Measurements from ENCODE around the gene ZBED6.
"Not testable (repeated sequence)": the region's sequence is repeated elsewhere in the genome, so short reads cannot be mapped to it uniquely, and the experiment has no call there.

The ZBED6 gene

DNA sequence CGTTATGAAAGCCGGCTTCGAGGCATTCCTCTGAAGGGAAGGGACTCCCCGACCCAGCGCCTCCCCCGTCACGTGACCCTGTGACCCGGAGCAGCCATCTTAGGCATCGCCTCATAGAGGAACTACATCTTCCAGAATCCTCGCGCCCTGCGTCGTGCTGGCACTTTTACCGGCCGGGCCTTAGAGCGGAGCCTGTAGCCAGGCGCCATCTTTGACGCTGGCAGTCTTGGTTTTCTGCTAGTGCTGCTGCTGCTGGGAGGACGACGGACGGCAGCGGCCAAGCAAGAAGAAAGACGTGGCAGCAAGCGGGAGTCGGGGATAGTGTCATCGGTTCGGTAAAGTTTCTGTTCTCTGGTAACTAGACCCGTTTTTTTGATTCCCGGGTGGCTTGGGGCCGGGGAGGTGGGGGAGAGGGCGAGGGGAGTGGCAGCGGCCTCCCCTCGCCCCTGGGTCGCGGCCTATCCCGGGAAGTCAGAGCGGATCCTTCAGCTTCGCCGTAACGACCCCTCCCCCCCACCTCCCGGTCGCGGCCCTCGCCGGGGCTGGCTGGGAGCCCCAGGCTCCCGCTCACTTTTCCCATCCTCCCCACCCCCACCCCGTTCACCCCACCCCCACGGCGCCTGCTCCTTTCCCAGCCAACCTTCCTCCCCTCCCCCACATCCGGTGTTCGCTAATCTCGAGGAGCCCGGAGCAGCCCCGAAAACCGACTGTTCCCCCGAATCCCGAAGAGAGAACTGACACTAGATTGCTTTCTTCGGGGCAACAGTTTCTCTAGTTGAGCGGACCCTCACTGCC is at the start of gene ZBED6, which contains the start of gene ZC3H11A:
Gene ZBED6, plus strand, starts transcription at position 183 of the 795 bp plus-strand sequence. CDS start 1,900 bp downstream, outside the sequence.
Gene ZC3H11A, plus strand, starts transcription at position 183 of the 795 bp plus-strand sequence. CDS start 21,448 bp downstream, outside the sequence.
- H3K4me3 ChIP-seq (ENCODE audit: low read length): peak within 1 kb of the TSS; percentile 85

GRCh38 chr1:203746281-203746680 is 49.1 kb upstream of the ZBED6 start:
- no peak for DNase-seq (ENCODE audit: low read depth)
- peaks cover 26% of the 10 kb centered on the region for H3K4me1 ChIP-seq (ENCODE audit: control insufficient read depth, insufficient read depth, low read length)
- H3K27me3 ChIP-seq (replicated peaks; ENCODE audit: control insufficient read depth, insufficient read depth, low read length): no peaks in the 10 kb centered on the region
- no peak overlapping the region for H3K4me3 ChIP-seq (ENCODE audit: low read length)
- no peaks in the 10 kb centered on the region for H3K9me3 ChIP-seq (ENCODE audit: control insufficient read depth, low read length)
- H3K9ac ChIP-seq (ENCODE audit: low read length): no peak overlapping the region
- peaks cover 7% of the 10 kb centered on the region for H3K36me3 ChIP-seq (ENCODE audit: control insufficient read depth, insufficient read depth, low read length, severe bottlenecking)

More for the DNA sequence above, at the start of gene ZBED6, which contains the start of gene ZC3H11A:
- Histone ChIP-seq H3K4me1 (ENCODE audit: control insufficient read depth, insufficient read depth, low read length) (peaks cover 44% of the 10 kb centered on the region), H3K27me3 (replicated peaks; ENCODE audit: control insufficient read depth, insufficient read depth, low read length) (no peaks in the 10 kb centered on the region), H3K9ac (ENCODE audit: low read length) (peak within 1 kb of the TSS; percentile 98), H3K9me3 (ENCODE audit: control insufficient read depth, low read length) (peaks cover 4% of the 10 kb centered on the region), H3K36me3 (ENCODE audit: control insufficient read depth, insufficient read depth, low read length, severe bottlenecking) (peaks cover 12% of the 10 kb centered on the region)
- peak; percentile 100 for DNase-seq (ENCODE audit: low read depth)

- no peaks in the 10 kb centered on the region for H3K4me1 ChIP-seq (ENCODE audit: control insufficient read depth, insufficient read depth, low read length)
- no peaks in the 10 kb centered on the region for H3K36me3 ChIP-seq (ENCODE audit: control insufficient read depth, insufficient read depth, low read length, severe bottlenecking)
- H3K27me3 ChIP-seq (replicated peaks; ENCODE audit: control insufficient read depth, insufficient read depth, low read length): no peaks in the 10 kb centered on the region
- DNase-seq (ENCODE audit: low read depth): peak; percentile 45
- no peaks in the 10 kb centered on the region for H3K9me3 ChIP-seq (ENCODE audit: control insufficient read depth, low read length)
- H3K9ac ChIP-seq (ENCODE audit: low read length): no peak overlapping the region
- no peak overlapping the region for H3K4me3 ChIP-seq (ENCODE audit: low read length)
These were observed 44.4 kb upstream of the ZBED6 start for GRCh38 chr1:203751051-203751450.

- DNase-seq (ENCODE audit: low read depth); H3K9ac ChIP-seq (ENCODE audit: low read length); H3K4me3 ChIP-seq (ENCODE audit: low read length): not testable (repeated sequence)
These were observed 43.6 kb upstream of the ZBED6 start for GRCh38 chr1:203751618-203752361.

GRCh38 chr1:203754455-203754864 is 41.0 kb upstream of the ZBED6 start:
- no peak overlapping the region for H3K9ac ChIP-seq (ENCODE audit: low read length)
- H3K36me3 ChIP-seq (ENCODE audit: control insufficient read depth, insufficient read depth, low read length, severe bottlenecking): no peaks in the 10 kb centered on the region
- H3K4me1 ChIP-seq (ENCODE audit: control insufficient read depth, insufficient read depth, low read length): no peaks in the 10 kb centered on the region
- no peak for DNase-seq (ENCODE audit: low read depth)
- no peaks in the 10 kb centered on the region for H3K9me3 ChIP-seq (ENCODE audit: control insufficient read depth, low read length)
- H3K27me3 ChIP-seq (replicated peaks; ENCODE audit: control insufficient read depth, insufficient read depth, low read length): no peaks in the 10 kb centered on the region
- no peak overlapping the region for H3K4me3 ChIP-seq (ENCODE audit: low read length)

More at GRCh38 chr1:203751618-203752361, 43.6 kb upstream of the ZBED6 start:
- H3K36me3 ChIP-seq (ENCODE audit: control insufficient read depth, insufficient read depth, low read length, severe bottlenecking); H3K9me3 ChIP-seq (ENCODE audit: control insufficient read depth, low read length); H3K4me1 ChIP-seq (ENCODE audit: control insufficient read depth, insufficient read depth, low read length); H3K27me3 ChIP-seq (replicated peaks; ENCODE audit: control insufficient read depth, insufficient read depth, low read length): not testable (repeated sequence)

- Histone ChIP-seq H3K4me3 (ENCODE audit: low read length) (no peak overlapping the region), H3K36me3 (ENCODE audit: control insufficient read depth, insufficient read depth, low read length, severe bottlenecking) (no peaks in the 10 kb centered on the region), H3K27me3 (replicated peaks; ENCODE audit: control insufficient read depth, insufficient read depth, low read length) (no peaks in the 10 kb centered on the region), H3K4me1 (ENCODE audit: control insufficient read depth, insufficient read depth, low read length) (no peaks in the 10 kb centered on the region), H3K9ac (ENCODE audit: low read length) (no peak overlapping the region), H3K9me3 (ENCODE audit: control insufficient read depth, low read length) (no peaks in the 10 kb centered on the region)
- no peak for DNase-seq (ENCODE audit: low read depth)
These were observed 39.4 kb upstream of the ZBED6 start for GRCh38 chr1:203756036-203756435.

- H3K9ac ChIP-seq (ENCODE audit: low read length); H3K4me3 ChIP-seq (ENCODE audit: low read length); H3K27me3 ChIP-seq (replicated peaks; ENCODE audit: control insufficient read depth, insufficient read depth, low read length); H3K36me3 ChIP-seq (ENCODE audit: control insufficient read depth, insufficient read depth, low read length, severe bottlenecking); H3K4me1 ChIP-seq (ENCODE audit: control insufficient read depth, insufficient read depth, low read length); H3K9me3 ChIP-seq (ENCODE audit: control insufficient read depth, low read length); DNase-seq (ENCODE audit: low read depth): not testable (repeated sequence)
These were observed 36.7 kb upstream of the ZBED6 start for GRCh38 chr1:203758749-203759148.

DNA sequence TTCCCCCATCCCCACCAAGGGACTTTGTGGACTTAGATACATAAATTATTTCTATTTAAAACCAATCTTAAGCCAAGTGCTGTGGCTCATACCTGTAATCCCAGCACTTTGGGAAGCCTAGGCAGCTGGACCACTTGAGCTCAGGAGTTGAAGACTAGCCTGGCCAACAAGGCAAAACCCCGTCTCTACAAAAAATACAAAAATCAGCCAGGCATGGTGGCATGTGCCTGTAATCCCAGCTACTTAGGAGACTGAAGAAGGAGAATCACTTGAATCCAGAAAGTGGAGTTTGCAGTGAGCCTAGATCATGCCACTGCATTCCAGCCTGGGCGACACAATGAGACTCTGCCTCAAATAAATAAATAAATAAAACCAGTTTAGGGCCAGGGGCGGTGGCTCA is 34.9 kb upstream of the ZBED6 start:
- no peaks in the 10 kb centered on the region for H3K27me3 ChIP-seq (replicated peaks; ENCODE audit: control insufficient read depth, insufficient read depth, low read length)
- no peaks in the 10 kb centered on the region for H3K36me3 ChIP-seq (ENCODE audit: control insufficient read depth, insufficient read depth, low read length, severe bottlenecking)
- DNase-seq (ENCODE audit: low read depth): no peak
- H3K9ac ChIP-seq (ENCODE audit: low read length): no peak overlapping the region
- no peaks in the 10 kb centered on the region for H3K9me3 ChIP-seq (ENCODE audit: control insufficient read depth, low read length)
- H3K4me1 ChIP-seq (ENCODE audit: control insufficient read depth, insufficient read depth, low read length): no peaks in the 10 kb centered on the region
- H3K4me3 ChIP-seq (ENCODE audit: low read length): no peak overlapping the region

DNA sequence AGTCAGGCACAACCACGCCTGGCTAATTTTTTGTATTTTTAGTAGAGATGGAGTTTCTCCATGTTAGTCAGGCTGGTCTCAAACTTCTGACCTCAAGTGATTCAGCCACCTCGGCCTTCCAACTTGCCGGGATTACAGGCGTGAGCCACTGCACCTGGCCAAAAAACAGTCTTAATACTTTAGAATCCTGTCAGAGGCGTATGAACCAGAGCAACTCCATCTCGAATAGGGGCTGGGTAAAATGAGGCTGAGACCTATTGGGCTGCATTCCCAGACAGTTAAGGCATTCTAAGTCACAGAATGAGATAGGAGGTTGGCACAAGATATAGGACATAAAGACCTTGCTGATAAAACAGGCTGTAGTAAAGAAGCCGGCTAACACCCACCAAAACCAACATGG is 33.5 kb upstream of the ZBED6 start:
- H3K9me3 ChIP-seq (ENCODE audit: control insufficient read depth, low read length); H3K4me3 ChIP-seq (ENCODE audit: low read length); DNase-seq (ENCODE audit: low read depth); H3K4me1 ChIP-seq (ENCODE audit: control insufficient read depth, insufficient read depth, low read length); H3K9ac ChIP-seq (ENCODE audit: low read length); H3K27me3 ChIP-seq (replicated peaks; ENCODE audit: control insufficient read depth, insufficient read depth, low read length); H3K36me3 ChIP-seq (ENCODE audit: control insufficient read depth, insufficient read depth, low read length, severe bottlenecking): not testable (repeated sequence)

GRCh38 chr1:203763505-203763904 is 31.9 kb upstream of the ZBED6 start:
- no peaks in the 10 kb centered on the region for H3K9me3 ChIP-seq (ENCODE audit: control insufficient read depth, low read length)
- no peak overlapping the region for H3K9ac ChIP-seq (ENCODE audit: low read length)
- no peak overlapping the region for H3K4me3 ChIP-seq (ENCODE audit: low read length)
- no peaks in the 10 kb centered on the region for H3K36me3 ChIP-seq (ENCODE audit: control insufficient read depth, insufficient read depth, low read length, severe bottlenecking)
- no peaks in the 10 kb centered on the region for H3K27me3 ChIP-seq (replicated peaks; ENCODE audit: control insufficient read depth, insufficient read depth, low read length)
- H3K4me1 ChIP-seq (ENCODE audit: control insufficient read depth, insufficient read depth, low read length): peaks cover 3% of the 10 kb centered on the region
- no peak for DNase-seq (ENCODE audit: low read depth)
